ENCODE data around the gene SLC25A30. TPM values are rescaled to one million over a fixed set of nuclear protein-coding genes. Genes with fewer than 3 reads are reported as not detected.

SLC25A30 gene
- total RNA-seq, 1 experiment from 2014 or later, result 26.0 TPM

- intact Hi-C loops (cut with micrococcal nuclease; ENCODE audit: unreplicated experiment), result loop anchor here (5.0 to 10.0 kb wide), 3 partner anchors 140 to 947 kb away; no protein-coding TSS in a partner anchor
- Histone ChIP-seq H3K36me3 (ENCODE audit: insufficient read depth, low read length, poor library complexity, severe bottlenecking) (no peaks in the 10 kb centered on the region), H3K27ac (ENCODE audit: low read depth, low read length, poor library complexity, severe bottlenecking) (no peak overlapping the region), H3K27me3 (replicated peaks; ENCODE audit: insufficient read depth, low read depth, low read length, poor library complexity) (no peaks in the 10 kb centered on the region), H3K9me3 (ENCODE audit: low read depth, low read length, poor library complexity, severe bottlenecking) (no peaks in the 10 kb centered on the region), H3K4me1 (ENCODE audit: insufficient read depth, low read length, poor library complexity, severe bottlenecking) (peaks cover 4% of the 10 kb centered on the region), H3K4me3 (ENCODE audit: low read depth, low read length, poor library complexity, severe bottlenecking) (no peak overlapping the region)
- ChIA-PET POLR2A (ENCODE audit: low non-redundant PET) (no interaction called here), CTCF (no interaction called here)
- no TSS peak for BruUV-seq (replicated peaks)
- no peak for TF ChIP-seq EZH2 (IDR thresholded peaks at IDR 0.05; ENCODE audit: borderline replicate concordance, low read depth, low read length, poor library complexity, severe bottlenecking)
- TF ChIP-seq, protein P1, sequence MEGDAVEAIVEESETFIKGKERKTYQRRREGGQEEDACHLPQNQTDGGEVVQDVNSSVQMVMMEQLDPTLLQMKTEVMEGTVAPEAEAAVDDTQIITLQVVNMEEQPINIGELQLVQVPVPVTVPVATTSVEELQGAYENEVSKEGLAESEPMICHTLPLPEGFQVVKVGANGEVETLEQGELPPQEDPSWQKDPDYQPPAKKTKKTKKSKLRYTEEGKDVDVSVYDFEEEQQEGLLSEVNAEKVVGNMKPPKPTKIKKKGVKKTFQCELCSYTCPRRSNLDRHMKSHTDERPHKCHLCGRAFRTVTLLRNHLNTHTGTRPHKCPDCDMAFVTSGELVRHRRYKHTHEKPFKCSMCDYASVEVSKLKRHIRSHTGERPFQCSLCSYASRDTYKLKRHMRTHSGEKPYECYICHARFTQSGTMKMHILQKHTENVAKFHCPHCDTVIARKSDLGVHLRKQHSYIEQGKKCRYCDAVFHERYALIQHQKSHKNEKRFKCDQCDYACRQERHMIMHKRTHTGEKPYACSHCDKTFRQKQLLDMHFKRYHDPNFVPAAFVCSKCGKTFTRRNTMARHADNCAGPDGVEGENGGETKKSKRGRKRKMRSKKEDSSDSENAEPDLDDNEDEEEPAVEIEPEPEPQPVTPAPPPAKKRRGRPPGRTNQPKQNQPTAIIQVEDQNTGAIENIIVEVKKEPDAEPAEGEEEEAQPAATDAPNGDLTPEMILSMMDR (conservative IDR thresholded peaks at IDR 0.05; ENCODE audit: low read depth, low read length), result no peak
- no peak for DNase-seq (ENCODE audit: low spot score)
These were observed 43.3 kb downstream of the SLC25A30 start for GRCh38 chr13:45374917-45375316.

GRCh38 chr13:45373162-45373547 lies 45.0 kb downstream of the SLC25A30 start:
- H3K4me1 ChIP-seq (ENCODE audit: insufficient read depth, low read length, poor library complexity, severe bottlenecking), result peaks cover 4% of the 10 kb centered on the region
- H3K27ac ChIP-seq (ENCODE audit: low read depth, low read length, poor library complexity, severe bottlenecking), result no peak overlapping the region
- no peaks in the 10 kb centered on the region for H3K36me3 ChIP-seq (ENCODE audit: insufficient read depth, low read length, poor library complexity, severe bottlenecking)
- no peaks in the 10 kb centered on the region for H3K27me3 ChIP-seq (replicated peaks; ENCODE audit: insufficient read depth, low read depth, low read length, poor library complexity)
- CTCF ChIA-PET, result no interaction called here
- H3K4me3 ChIP-seq (ENCODE audit: low read depth, low read length, poor library complexity, severe bottlenecking), result no peak overlapping the region
- intact Hi-C loops (cut with micrococcal nuclease; ENCODE audit: unreplicated experiment), result loop anchor here (5.0 to 10.0 kb wide), 3 partner anchors 142 to 949 kb away; no protein-coding TSS in a partner anchor
- no TSS peak for BruUV-seq (replicated peaks)
- DNase-seq (ENCODE audit: low spot score), result no peak
- POLR2A ChIA-PET (ENCODE audit: low non-redundant PET), result no interaction called here
- no peaks in the 10 kb centered on the region for H3K9me3 ChIP-seq (ENCODE audit: low read depth, low read length, poor library complexity, severe bottlenecking)
- TF ChIP-seq, protein P1 (conservative IDR thresholded peaks at IDR 0.05; ENCODE audit: low read depth, low read length), result no peak
- no peak for TF ChIP-seq EZH2 (IDR thresholded peaks at IDR 0.05; ENCODE audit: borderline replicate concordance, low read depth, low read length, poor library complexity, severe bottlenecking)

- no TSS peak for BruUV-seq (replicated peaks)
- Histone ChIP-seq H3K9me3 (ENCODE audit: low read depth, low read length, poor library complexity, severe bottlenecking) (no peaks in the 10 kb centered on the region), H3K27ac (ENCODE audit: low read depth, low read length, poor library complexity, severe bottlenecking) (no peak overlapping the region), H3K4me3 (ENCODE audit: low read depth, low read length, poor library complexity, severe bottlenecking) (no peak overlapping the region), H3K27me3 (replicated peaks; ENCODE audit: insufficient read depth, low read depth, low read length, poor library complexity) (no peaks in the 10 kb centered on the region), H3K4me1 (ENCODE audit: insufficient read depth, low read length, poor library complexity, severe bottlenecking) (peaks cover 4% of the 10 kb centered on the region), H3K36me3 (ENCODE audit: insufficient read depth, low read length, poor library complexity, severe bottlenecking) (no peaks in the 10 kb centered on the region)
- CTCF ChIA-PET, result no interaction called here
- POLR2A ChIA-PET (ENCODE audit: low non-redundant PET), result no interaction called here
- intact Hi-C loops (cut with micrococcal nuclease; ENCODE audit: unreplicated experiment), result loop anchor here (5.0 to 10.0 kb wide), 3 partner anchors 142 to 950 kb away; no protein-coding TSS in a partner anchor
- DNase-seq (ENCODE audit: low spot score), result no peak
- TF ChIP-seq, protein P1 (conservative IDR thresholded peaks at IDR 0.05; ENCODE audit: low read depth, low read length), result no peak
- TF ChIP-seq EZH2 (IDR thresholded peaks at IDR 0.05; ENCODE audit: borderline replicate concordance, low read depth, low read length, poor library complexity, severe bottlenecking), result no peak
These were observed 45.7 kb downstream of the SLC25A30 start for GRCh38 chr13:45372189-45373161.
